Choroid plexus epithelial cell (primary cell): ENCODE measurements around the gene CLTCL1.

ENCODE experiments used
- DNase-seq: peaks from one replicate; pipeline ENCODE4 v3.0.0-alpha.2; 2010; ENCODE audit warnings: low read depth
- H3K4me3 ChIP-seq: 2 replicates; pipeline ENCODE4 v1.5.1; 2011; ENCODE audit warnings: low read depth, mild to moderate bottlenecking, control low read depth, low read length, moderate library complexity
- TF ChIP-seq, protein P1 (sequence below): conservative IDR thresholded peaks from 2 replicates; pipeline ENCODE4 v1.5.1; 2011; ENCODE audit warnings: low read depth, mild to moderate bottlenecking, control low read depth, inconsistent platforms, low read length, moderate library complexity

The CLTCL1 gene

DNA sequence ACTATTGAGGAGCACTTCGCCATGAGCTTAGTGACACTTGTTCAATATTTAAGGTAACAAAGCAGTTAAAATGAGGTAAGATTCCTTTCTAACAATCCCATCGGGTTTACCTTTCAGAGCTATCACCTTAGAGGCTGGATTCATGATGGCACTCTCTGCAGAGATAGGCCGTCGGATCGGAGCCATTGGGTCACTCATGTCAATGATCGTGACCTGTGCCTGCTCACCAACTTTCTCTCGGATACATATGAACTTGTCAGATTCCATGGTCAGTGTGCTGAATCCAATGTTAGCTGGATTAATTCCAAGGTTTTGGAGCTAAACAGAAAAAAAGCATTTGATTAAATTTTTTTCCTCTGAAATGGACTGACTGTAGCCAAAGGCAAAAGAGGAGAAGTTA is 16.0 kb downstream of the CLTCL1 start:
- no peak for DNase-seq
- no peak overlapping the region for H3K4me3 ChIP-seq
- TF ChIP-seq, protein P1, sequence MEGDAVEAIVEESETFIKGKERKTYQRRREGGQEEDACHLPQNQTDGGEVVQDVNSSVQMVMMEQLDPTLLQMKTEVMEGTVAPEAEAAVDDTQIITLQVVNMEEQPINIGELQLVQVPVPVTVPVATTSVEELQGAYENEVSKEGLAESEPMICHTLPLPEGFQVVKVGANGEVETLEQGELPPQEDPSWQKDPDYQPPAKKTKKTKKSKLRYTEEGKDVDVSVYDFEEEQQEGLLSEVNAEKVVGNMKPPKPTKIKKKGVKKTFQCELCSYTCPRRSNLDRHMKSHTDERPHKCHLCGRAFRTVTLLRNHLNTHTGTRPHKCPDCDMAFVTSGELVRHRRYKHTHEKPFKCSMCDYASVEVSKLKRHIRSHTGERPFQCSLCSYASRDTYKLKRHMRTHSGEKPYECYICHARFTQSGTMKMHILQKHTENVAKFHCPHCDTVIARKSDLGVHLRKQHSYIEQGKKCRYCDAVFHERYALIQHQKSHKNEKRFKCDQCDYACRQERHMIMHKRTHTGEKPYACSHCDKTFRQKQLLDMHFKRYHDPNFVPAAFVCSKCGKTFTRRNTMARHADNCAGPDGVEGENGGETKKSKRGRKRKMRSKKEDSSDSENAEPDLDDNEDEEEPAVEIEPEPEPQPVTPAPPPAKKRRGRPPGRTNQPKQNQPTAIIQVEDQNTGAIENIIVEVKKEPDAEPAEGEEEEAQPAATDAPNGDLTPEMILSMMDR = no peak

DNA sequence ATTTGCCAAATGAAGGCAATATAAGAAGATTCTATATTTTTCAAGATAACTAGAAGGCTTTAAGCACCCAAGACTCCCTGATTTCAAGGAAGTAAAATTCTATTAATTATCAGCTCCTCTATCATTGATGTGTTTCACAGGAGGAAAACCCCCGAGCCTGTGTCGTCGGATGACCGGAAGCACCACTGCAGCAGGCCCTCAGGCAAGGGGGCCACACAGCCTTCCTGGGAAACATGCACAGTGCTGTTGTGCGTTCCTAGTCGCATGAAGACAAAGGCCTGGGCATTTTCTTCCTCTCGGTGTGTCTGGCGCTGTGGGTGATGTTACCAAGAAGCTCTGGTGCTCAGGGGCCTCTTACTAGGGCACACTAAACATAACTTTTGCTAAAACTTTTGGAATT is 16.4 kb downstream of the CLTCL1 start:
- TF ChIP-seq, protein P1 = no peak
- no peak overlapping the region for H3K4me3 ChIP-seq
- no peak for DNase-seq

DNA sequence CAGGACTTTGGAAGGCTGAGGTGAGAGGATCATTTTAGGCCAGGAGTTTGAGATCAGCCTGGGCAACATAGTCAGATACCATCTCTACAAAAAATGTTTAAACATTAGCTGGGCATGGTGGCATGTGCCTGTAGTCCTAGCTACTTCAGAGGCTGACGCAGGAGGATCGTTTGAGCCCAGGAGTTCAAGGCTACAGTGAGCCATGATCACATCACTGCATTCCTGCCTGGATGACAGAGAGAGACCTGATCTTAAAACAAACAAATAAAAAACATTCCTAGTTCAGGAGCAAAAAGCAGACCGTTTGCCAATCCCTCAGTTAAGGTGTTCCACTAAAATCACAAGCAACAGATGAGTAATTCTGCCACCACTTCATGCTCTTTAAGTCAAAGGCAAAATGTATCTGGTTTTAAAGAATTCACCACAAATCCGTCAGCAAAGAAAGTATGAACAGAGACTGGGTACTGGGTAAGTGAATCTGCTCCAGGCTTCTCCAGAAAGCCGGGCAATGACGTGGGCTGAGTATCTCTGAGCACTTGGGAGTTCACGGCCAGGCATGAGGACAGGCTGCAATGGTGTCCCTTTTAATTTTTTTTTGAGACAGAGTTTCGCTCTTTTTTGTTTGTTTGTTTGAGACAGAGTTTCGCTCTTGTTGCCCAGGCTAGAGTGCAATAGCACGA is 19.5 kb downstream of the CLTCL1 start:
- H3K4me3 ChIP-seq = no peak overlapping the region
- TF ChIP-seq, protein P1 = no peak
- peak; percentile 59 for DNase-seq

DNA sequence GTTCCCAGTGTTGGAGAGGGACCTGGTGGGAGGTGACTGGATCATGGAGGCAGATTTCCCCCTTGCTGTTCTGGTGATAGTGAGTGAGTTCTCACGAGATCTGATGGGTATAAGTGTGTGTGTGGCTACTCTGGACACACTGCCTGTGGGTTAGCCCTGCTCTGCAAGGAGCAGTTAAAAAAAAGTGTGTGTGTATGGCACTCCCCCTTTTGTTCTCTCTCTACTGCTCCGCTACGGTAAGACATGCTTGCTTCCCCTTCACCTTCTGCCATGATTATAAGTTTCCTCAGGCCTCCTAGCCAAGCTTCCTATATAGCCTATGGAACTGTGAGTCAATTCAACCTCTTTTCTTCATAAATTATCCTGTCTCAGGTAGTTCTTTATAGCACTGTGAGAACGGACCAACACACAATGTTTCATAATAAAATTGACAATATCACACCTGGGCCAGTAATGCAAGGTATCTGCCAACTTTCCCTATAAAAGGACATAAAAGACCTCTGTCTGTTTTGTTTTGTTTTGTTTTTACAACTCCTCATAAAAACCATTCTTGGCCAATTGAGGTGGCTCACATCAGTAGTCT is 20.2 kb downstream of the CLTCL1 start:
- H3K4me3 ChIP-seq = no peak overlapping the region
- TF ChIP-seq, protein P1 = no peak
- no peak for DNase-seq

DNA sequence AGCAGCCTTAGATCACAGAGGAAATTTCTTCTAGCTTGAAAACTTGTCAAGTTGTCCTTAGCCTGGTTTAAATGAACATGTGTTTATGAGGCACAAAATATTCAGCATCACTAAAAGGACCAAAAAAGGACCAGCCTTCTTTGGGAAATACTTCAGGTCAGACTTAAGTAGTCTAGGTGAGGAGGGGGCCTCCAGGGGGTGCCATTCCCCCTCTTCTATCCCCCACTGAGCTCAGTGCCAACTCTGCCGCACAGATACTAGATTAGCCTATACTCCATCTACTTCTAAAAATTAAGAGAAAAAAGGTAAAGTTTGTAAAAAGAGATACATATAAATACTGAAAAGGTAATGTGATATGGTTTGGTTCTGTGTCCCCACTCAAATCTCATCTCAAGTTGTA is 20.6 kb downstream of the CLTCL1 start:
- TF ChIP-seq, protein P1 = no peak

DNA sequence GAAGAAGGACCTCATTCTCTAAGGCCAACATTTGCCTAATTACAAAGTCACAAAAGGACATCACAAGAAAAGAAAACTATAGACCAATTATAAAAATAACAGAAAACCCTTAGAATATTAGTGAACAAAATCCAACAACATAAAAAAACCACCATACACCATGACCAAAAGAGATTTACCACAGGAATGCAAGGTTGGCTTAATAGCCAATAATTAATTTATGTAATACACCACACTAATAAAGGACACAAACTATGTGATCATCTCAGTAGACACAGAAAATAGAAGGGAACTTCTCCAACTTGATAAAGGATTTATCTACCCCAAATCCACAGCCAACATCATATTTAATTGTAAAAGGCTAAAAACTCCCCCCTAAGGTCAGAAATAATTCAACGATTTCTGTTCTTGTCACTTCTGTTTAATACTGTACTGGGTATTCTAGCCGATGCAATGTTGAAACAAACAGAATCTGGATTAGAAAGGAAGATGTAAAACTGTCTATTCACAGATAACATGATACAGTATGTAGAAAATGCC is 24.9 kb downstream of the CLTCL1 start:
- TF ChIP-seq, protein P1 = no peak
- H3K4me3 ChIP-seq = no peak overlapping the region
- no peak for DNase-seq

More for the DNA sequence above, 20.6 kb downstream of the CLTCL1 start:
- H3K4me3 ChIP-seq = no peak overlapping the region
- no peak for DNase-seq

DNA sequence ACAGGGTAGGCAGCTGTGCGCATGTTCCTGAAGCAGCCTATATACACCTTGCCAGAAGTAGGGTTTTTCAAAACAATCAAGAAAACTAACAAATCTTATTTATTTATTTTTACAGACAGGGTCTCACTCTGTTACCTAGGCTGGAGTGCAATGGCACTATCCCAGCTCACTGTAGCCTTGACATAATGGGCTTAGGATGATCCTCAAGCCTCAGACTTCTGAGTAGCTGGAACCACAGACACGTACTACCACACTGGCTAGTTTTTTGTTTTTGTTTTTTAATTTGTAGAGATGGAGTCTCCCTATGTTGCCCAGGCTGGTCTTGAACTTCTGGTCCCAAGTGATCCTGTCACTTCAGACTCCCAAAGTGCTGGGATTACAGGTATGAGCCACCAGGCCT is 25.7 kb downstream of the CLTCL1 start:
- no peak overlapping the region for H3K4me3 ChIP-seq
- DNase-seq = no peak

More for the DNA sequence above, 25.7 kb downstream of the CLTCL1 start:
- TF ChIP-seq, protein P1 = no peak
